Mucosa of descending colon (tissue), 3 donors: ENCODE data around the gene MYO3B. TPM values are rescaled to one million over a fixed set of nuclear protein-coding genes. Genes with fewer than 3 reads are reported as not detected.
A peak's percentile ranks its signal among the peaks of the same experiment; 100 is the strongest.

Experiments
- ATAC-seq: fragments of 200-7000 bp; cut with Tn5 transposase; one replicate; pipeline ENCODE4 v1.9.1; 2020; ENCODE audit warnings: mild to moderate bottlenecking, moderate library complexity
- DNase-seq, 3 donors: peaks; one replicate each; pipeline ENCODE4 v3.0.0-alpha.2; 2020
- H3K36me3 ChIP-seq: fragments of 200-600 bp; one replicate; pipeline ENCODE4 v1.8.0; 2021; ENCODE audit warnings: low read depth, mild to moderate bottlenecking
- H3K4me1 ChIP-seq: fragments of 200-600 bp; one replicate; pipeline ENCODE4 v1.8.0; 2021; ENCODE audit warnings: low read depth, mild to moderate bottlenecking
- H3K4me3 ChIP-seq: fragments of 200-600 bp; one replicate; pipeline ENCODE4 v1.8.0; 2021; ENCODE audit warnings: mild to moderate bottlenecking
- H3K9me3 ChIP-seq: fragments of 200-600 bp; one replicate; pipeline ENCODE4 v1.8.0; 2021; ENCODE audit warnings: mild to moderate bottlenecking
- CTCF ChIP-seq: fragments of 200-600 bp; IDR thresholded peaks from one replicate; pipeline ENCODE4 v1.8.0; 2022; ENCODE audit warnings: antibody characterized with exemption, mild to moderate bottlenecking
- intact Hi-C, 2 donors: fragments of 100-400 bp; cut with DNase I in 1 of 2; cut with micrococcal nuclease in 1 of 2; formaldehyde crosslinking; loops; one replicate each; pipeline versions ENCODE4 v1.11.0 to v1.11.1; 2022; cut with DNase I, micrococcal nuclease
- total RNA-seq, 3 donors: library from RNA; stranded (reverse); fragmentation: NEBNext Ultra II Directional in 2 of 3; extraction: Animal tissue kit (Norgen Biotek cat#: 25700) in 2 of 3; gene quantifications; one replicate each; pipeline versions ENCODE4 v1.2.1 to v1.2.4, GENCODE V29; 2021 to 2023
- donor health status: DM: no; HTN: no; CAD: no; lungs with moderate emphysema.
- donor health status: DM: no; HTN: no; CAD: no.
- donor health status: DM: no; HTN: yes; CAD: no.

The MYO3B gene
- total RNA-seq, 3 donors from 2014 or later: 0.06 to 0.39 (median 0.09) TPM

- Histone ChIP-seq H3K4me3 (no peak overlapping the region), H3K36me3 (no peaks in the 10 kb centered on the region), H3K9me3 (no peaks in the 10 kb centered on the region), H3K4me1 (peaks cover 5% of the 10 kb centered on the region)
- TF ChIP-seq CTCF: no peak
- intact Hi-C loops: loop anchor here in 1 of 2 donors (10.0 kb wide), 1 partner anchor 454 kb away; the partner anchor contains the start of gene GAD1
- DNase-seq (no peak), ATAC-seq (no peak)
Measured at GRCh38 chr2:170360546-170361089, 182.7 kb downstream of the MYO3B start.

GRCh38 chr2:170361090-170361936, 183.4 kb downstream of the MYO3B start:
- no peak for TF ChIP-seq CTCF
- intact Hi-C loops: loop anchor here in 1 of 2 donors (10.0 kb wide), 1 partner anchor 453 kb away; the partner anchor contains the start of gene GAD1
- Histone ChIP-seq H3K4me1 (peaks cover 5% of the 10 kb centered on the region), H3K4me3 (no peak overlapping the region), H3K9me3 (no peaks in the 10 kb centered on the region), H3K36me3 (no peaks in the 10 kb centered on the region)
- ATAC-seq: peak; percentile 79
- peak in 2 of 3 donors; percentile 29 to 79 for DNase-seq

GRCh38 chr2:170362313-170362870, 184.4 kb downstream of the MYO3B start:
- intact Hi-C loops: loop anchor here in 1 of 2 donors (10.0 kb wide), 1 partner anchor 452 kb away; the partner anchor contains the start of gene GAD1
- no peaks in the 10 kb centered on the region for H3K9me3 ChIP-seq

GRCh38 chr2:170362871-170363631, 185.1 kb downstream of the MYO3B start:
- intact Hi-C loops: loop anchor here in 1 of 2 donors (10.0 kb wide), 1 partner anchor 452 kb away; the partner anchor contains the start of gene GAD1
- no peaks in the 10 kb centered on the region for H3K9me3 ChIP-seq
- no peaks in the 10 kb centered on the region for H3K36me3 ChIP-seq
- H3K4me1 ChIP-seq: peaks cover 5% of the 10 kb centered on the region
- no peak for DNase-seq
- ATAC-seq: no peak
- TF ChIP-seq CTCF: no peak
- no peak overlapping the region for H3K4me3 ChIP-seq

More at GRCh38 chr2:170362313-170362870, 184.4 kb downstream of the MYO3B start:
- ATAC-seq: no peak
- Histone ChIP-seq H3K4me3 (no peak overlapping the region), H3K4me1 (peaks cover 5% of the 10 kb centered on the region), H3K36me3 (no peaks in the 10 kb centered on the region)
- TF ChIP-seq CTCF: no peak
- no peak for DNase-seq

GRCh38 chr2:170365003-170365402, 187.1 kb downstream of the MYO3B start:
- ATAC-seq (no peak), DNase-seq (no peak)
- no peak for TF ChIP-seq CTCF
- intact Hi-C loops: loop anchor here in 1 of 2 donors (10.0 kb wide), 1 partner anchor 450 kb away; the partner anchor contains the start of gene GAD1
- H3K4me3 ChIP-seq: no peak overlapping the region
- H3K9me3 ChIP-seq: no peaks in the 10 kb centered on the region
- peaks cover 5% of the 10 kb centered on the region for H3K4me1 ChIP-seq
- no peaks in the 10 kb centered on the region for H3K36me3 ChIP-seq
